ENCODE data around the gene AAMDC. TPM values are rescaled to one million over a fixed set of nuclear protein-coding genes. Genes with fewer than 3 reads are reported as not detected.

AAMDC gene
- total and polyA plus RNA-seq, 10 of the 15 experiments (the other 5 are each of a cell fraction or from before 2014, with no cell fraction given) = 3.7 to 38.3 (median 11.2) TPM

DNA sequence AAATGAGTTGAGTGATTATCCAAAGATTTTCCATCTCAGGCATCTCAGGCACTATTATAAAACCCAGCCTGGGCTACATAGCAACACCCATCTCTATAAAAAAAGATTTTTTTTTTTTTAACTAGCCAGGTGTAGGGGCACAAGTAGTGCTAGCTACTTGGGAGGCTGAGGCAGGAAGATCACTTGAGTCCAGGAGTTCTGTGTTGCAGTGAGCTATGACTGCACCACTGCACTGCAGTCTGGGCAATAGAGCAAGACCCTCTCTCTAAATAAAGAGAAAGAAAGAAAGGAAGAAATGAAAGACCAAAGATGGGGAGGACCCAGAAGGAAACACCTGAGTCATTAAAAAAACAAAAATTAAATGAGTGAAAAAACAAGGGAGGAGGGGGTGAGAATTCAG is 14.5 kb upstream of the AAMDC start:
- Histone ChIP-seq H3K9ac (ENCODE audit: control insufficient read depth, insufficient read depth, low read length) (no peak overlapping the region), H2AFZ (ENCODE audit: control insufficient read depth, low read depth, low read length) (no peak overlapping the region), H3K4me3 (no peak overlapping the region), H4K20me1 (ENCODE audit: control insufficient read depth, insufficient read depth) (0 out of 2 replicates have a peak, but pooled peaks cover 3% of the 10 kb centered on the region), H3K4me1 (ENCODE audit: control insufficient read depth, insufficient read depth, low read length) (no peaks in the 10 kb centered on the region), H3K27ac (ENCODE audit: control insufficient read depth, insufficient read depth) (no peak overlapping the region), H3K9me3 (replicated peaks; ENCODE audit: control insufficient read depth, insufficient read depth, low read length) (no peaks in the 10 kb centered on the region; the same call in 2 of the 3 replicates), H3K4me2 (ENCODE audit: control insufficient read depth, insufficient read depth) (no peak overlapping the region), H3K27me3 (replicated peaks in 1 of 2; ENCODE audit: control insufficient read depth in 2 of 2, insufficient read depth in 2 of 2, low read length in 1 of 2) (no peaks in the 10 kb centered on the region), H3K79me2 (ENCODE audit: control insufficient read depth, insufficient read depth, low read length) (peaks cover 55% of the 10 kb centered on the region), H3K36me3 (ENCODE audit: control insufficient read depth in 2 of 2, insufficient read depth in 2 of 2, low read length in 1 of 2) (peaks cover 0 to 10% of the 10 kb centered on the region in 2 experiments; a peak in 1 of 4 replicates)
- DNase-seq (ENCODE audit: low read depth, low spot score) = no peak
- CTCF ChIA-PET = interaction anchor here (0.6 to 1.1 kb wide), 3 partner anchors 14 to 1607 kb away, joined by 3 to 4 read pairs (median 4); partner anchors contain the start of gene RSF1
- in situ Hi-C loops (cut with MboI) (no loop called here), intact Hi-C loops (cut with micrococcal nuclease; ENCODE audit: unreplicated experiment) (no loop called here)
- no peak for FAIRE-seq
- TF ChIP-seq, protein P1, sequence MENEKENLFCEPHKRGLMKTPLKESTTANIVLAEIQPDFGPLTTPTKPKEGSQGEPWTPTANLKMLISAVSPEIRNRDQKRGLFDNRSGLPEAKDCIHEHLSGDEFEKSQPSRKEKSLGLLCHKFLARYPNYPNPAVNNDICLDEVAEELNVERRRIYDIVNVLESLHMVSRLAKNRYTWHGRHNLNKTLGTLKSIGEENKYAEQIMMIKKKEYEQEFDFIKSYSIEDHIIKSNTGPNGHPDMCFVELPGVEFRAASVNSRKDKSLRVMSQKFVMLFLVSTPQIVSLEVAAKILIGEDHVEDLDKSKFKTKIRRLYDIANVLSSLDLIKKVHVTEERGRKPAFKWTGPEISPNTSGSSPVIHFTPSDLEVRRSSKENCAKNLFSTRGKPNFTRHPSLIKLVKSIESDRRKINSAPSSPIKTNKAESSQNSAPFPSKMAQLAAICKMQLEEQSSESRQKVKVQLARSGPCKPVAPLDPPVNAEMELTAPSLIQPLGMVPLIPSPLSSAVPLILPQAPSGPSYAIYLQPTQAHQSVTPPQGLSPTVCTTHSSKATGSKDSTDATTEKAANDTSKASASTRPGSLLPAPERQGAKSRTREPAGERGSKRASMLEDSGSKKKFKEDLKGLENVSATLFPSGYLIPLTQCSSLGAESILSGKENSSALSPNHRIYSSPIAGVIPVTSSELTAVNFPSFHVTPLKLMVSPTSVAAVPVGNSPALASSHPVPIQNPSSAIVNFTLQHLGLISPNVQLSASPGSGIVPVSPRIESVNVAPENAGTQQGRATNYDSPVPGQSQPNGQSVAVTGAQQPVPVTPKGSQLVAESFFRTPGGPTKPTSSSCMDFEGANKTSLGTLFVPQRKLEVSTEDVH (IDR thresholded peaks at IDR 0.05; ENCODE audit: low read depth, partially characterized antibody) = no peak
- TF ChIP-seq, protein P2, sequence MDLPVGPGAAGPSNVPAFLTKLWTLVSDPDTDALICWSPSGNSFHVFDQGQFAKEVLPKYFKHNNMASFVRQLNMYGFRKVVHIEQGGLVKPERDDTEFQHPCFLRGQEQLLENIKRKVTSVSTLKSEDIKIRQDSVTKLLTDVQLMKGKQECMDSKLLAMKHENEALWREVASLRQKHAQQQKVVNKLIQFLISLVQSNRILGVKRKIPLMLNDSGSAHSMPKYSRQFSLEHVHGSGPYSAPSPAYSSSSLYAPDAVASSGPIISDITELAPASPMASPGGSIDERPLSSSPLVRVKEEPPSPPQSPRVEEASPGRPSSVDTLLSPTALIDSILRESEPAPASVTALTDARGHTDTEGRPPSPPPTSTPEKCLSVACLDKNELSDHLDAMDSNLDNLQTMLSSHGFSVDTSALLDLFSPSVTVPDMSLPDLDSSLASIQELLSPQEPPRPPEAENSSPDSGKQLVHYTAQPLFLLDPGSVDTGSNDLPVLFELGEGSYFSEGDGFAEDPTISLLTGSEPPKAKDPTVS (IDR thresholded peaks at IDR 0.05; ENCODE audit: low read depth, low read length) = no peak
- TF ChIP-seq ESRRA (IDR thresholded peaks at IDR 0.05; ENCODE audit: low read length) (no peak), EP300 (IDR thresholded peaks at IDR 0.05; ENCODE audit: borderline replicate concordance in 1 of 2, control insufficient read depth in 1 of 2, low read depth in 2 of 2, low read length in 2 of 2) (no peak), EED (IDR thresholded peaks at IDR 0.05; ENCODE audit: low read depth) (no peak)
- POLR2A ChIA-PET = no interaction called here
- SMC1A ChIA-PET (ENCODE audit: uncharacterized antibody, unreplicated experiment) = interaction anchor here (0.6 to 1.4 kb wide), 3 partner anchors 9 to 100 kb away, joined by 3 read pairs; no protein-coding TSS in a partner anchor
- RAD21 ChIA-PET (ENCODE audit: unreplicated experiment) = interaction anchor here (0.5 kb wide), 1 partner anchor 263 kb away, joined by 3 read pairs; no protein-coding TSS in a partner anchor
- no peak for ATAC-seq
- no TSS peak for BruUV-seq (replicated peaks)
